Fibroblast of villous mesenchyme (primary cell): ENCODE data around the gene OR2T2. TPM values are rescaled to one million over a fixed set of nuclear protein-coding genes. Genes with fewer than 3 reads are reported as not detected.
"Not testable (repeated sequence)": the region's sequence is repeated elsewhere in the genome, so short reads cannot be mapped to it uniquely, and the experiment has no call there.

Experiments
- DNase-seq: peaks from one replicate; pipeline ENCODE4 v3.0.0-alpha.2; 2010; ENCODE audit warnings: low read depth
- H3K4me3 ChIP-seq: 2 replicates; pipeline ENCODE4 v1.5.1; 2011; ENCODE audit warnings: low read depth, mild to moderate bottlenecking, low read length
- CTCF ChIP-seq: IDR thresholded peaks from 2 replicates; pipeline ENCODE4 v1.5.1; 2012; ENCODE audit warnings: low read depth, mild to moderate bottlenecking, low read length; ENCODE audit not compliant: insufficient read depth
- total RNA-seq: library from RNA; depleted of rRNA; stranded (reverse); fragments of >200 nt; gene quantifications from 2 replicates; pipeline ENCODE4 v1.2.3, GENCODE V29; 2012

Gene OR2T2
- total RNA-seq, 1 donor: not detected

GRCh38 chr1:248471154-248471553, 25.7 kb downstream of the OR2T2 start:
- DNase-seq: no peak
- TF ChIP-seq CTCF: no peak
- H3K4me3 ChIP-seq: no peak overlapping the region

GRCh38 chr1:248472111-248472510, 26.7 kb downstream of the OR2T2 start:
- DNase-seq, H3K4me3 ChIP-seq: not testable (repeated sequence)

- H3K4me3 ChIP-seq, DNase-seq: not testable (repeated sequence)
Observed at GRCh38 chr1:248473051-248473450, 27.6 kb downstream of the OR2T2 start, which contains the start of gene OR2T3. OR2T3 (plus strand) TSS chr1:248473351; CDS start chr1:248473351, 0 bp downstream.

- not testable (repeated sequence) for DNase-seq, H3K4me3 ChIP-seq
Observed at GRCh38 chr1:248475660-248476059, 30.2 kb downstream of the OR2T2 start.

- DNase-seq, H3K4me3 ChIP-seq: not testable (repeated sequence)
Observed at GRCh38 chr1:248481686-248482579, 36.5 kb downstream of the OR2T2 start.

GRCh38 chr1:248488289-248488688, 42.9 kb downstream of the OR2T2 start, which contains the start of gene OR2T5:
OR2T5 (plus strand) TSS chr1:248488589; CDS start chr1:248488589, 0 bp downstream.
- not testable (repeated sequence) for H3K4me3 ChIP-seq, DNase-seq

- not testable (repeated sequence) for DNase-seq, H3K4me3 ChIP-seq
Observed at GRCh38 chr1:248496661-248497060, 51.2 kb downstream of the OR2T2 start.

GRCh38 chr1:248500305-248501035, 55.0 kb downstream of the OR2T2 start:
- H3K4me3 ChIP-seq, DNase-seq: not testable (repeated sequence)

Other genes with a start within 250 kb of the OR2T2 start
- gene OR2M3, start 248.4 kb upstream of the OR2T2 start, total RNA-seq: not detected in 2 replicates
- not detected in 2 replicates for gene OR2M4, start 214.2 kb upstream of the OR2T2 start, total RNA-seq
- not detected in 2 replicates for gene OR2T33, start 167.7 kb upstream of the OR2T2 start, total RNA-seq
- gene OR2T12, start 142.2 kb upstream of the OR2T2 start, total RNA-seq: not detected in 2 replicates
- not detected in 2 replicates for gene OR2M7, start 121.1 kb upstream of the OR2T2 start, total RNA-seq
- not detected in 2 replicates for gene OR14C36, start 96.9 kb upstream of the OR2T2 start, total RNA-seq
- gene OR2T4, start 84.0 kb upstream of the OR2T2 start, total RNA-seq: not detected in 2 replicates
- not detected in 2 replicates for gene OR2T6, start 69.9 kb upstream of the OR2T2 start, total RNA-seq
- not detected in 2 replicates for gene OR2T1, start 42.6 kb upstream of the OR2T2 start, total RNA-seq
- gene OR2T3, start 27.7 kb downstream of the OR2T2 start, total RNA-seq: not detected in 2 replicates
- gene OR2T5, start 43.0 kb downstream of the OR2T2 start, total RNA-seq: not detected in 2 replicates
- not detected in 2 replicates for gene OR2G6, start 62.4 kb downstream of the OR2T2 start, total RNA-seq
- not detected in 2 replicates for gene OR2T29, start 117.1 kb downstream of the OR2T2 start, total RNA-seq
- gene OR2T34, start 129.1 kb downstream of the OR2T2 start, total RNA-seq: not detected in 2 replicates
- gene OR2T10, start 152.1 kb downstream of the OR2T2 start, total RNA-seq: not detected in 2 replicates
- not detected in 2 replicates for gene OR2T11, start 189.5 kb downstream of the OR2T2 start, total RNA-seq
- not detected in 2 replicates for gene OR2T35, start 199.6 kb downstream of the OR2T2 start, total RNA-seq
- not detected in 2 replicates for gene OR2T27, start 209.9 kb downstream of the OR2T2 start, total RNA-seq